Measurements from ENCODE around the gene PALS1.

DNA sequence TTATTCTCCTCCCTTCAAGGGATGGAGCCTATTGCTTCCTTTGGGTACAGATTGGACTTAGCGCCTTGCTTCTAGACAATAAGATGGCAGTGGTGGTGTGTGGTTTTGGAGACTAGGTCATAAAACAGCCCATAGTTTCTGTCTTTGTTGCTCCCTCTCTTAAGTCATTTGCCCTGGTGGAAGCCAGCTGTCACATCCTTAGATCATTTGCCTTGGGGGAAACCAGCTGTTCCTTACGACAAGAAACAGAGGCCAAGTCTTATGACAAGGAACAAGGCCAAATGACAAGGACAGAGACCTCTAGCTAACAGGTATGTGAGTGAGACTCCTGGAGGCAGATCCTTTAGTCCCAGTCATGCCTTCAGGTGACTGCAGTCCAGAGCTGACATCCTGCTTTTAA is 9.2 kb upstream of the PALS1 start:
- TF ChIP-seq, protein P1, sequence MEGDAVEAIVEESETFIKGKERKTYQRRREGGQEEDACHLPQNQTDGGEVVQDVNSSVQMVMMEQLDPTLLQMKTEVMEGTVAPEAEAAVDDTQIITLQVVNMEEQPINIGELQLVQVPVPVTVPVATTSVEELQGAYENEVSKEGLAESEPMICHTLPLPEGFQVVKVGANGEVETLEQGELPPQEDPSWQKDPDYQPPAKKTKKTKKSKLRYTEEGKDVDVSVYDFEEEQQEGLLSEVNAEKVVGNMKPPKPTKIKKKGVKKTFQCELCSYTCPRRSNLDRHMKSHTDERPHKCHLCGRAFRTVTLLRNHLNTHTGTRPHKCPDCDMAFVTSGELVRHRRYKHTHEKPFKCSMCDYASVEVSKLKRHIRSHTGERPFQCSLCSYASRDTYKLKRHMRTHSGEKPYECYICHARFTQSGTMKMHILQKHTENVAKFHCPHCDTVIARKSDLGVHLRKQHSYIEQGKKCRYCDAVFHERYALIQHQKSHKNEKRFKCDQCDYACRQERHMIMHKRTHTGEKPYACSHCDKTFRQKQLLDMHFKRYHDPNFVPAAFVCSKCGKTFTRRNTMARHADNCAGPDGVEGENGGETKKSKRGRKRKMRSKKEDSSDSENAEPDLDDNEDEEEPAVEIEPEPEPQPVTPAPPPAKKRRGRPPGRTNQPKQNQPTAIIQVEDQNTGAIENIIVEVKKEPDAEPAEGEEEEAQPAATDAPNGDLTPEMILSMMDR (conservative IDR thresholded peaks at IDR 0.05) = no peak
- TF ChIP-seq ZFX (IDR thresholded peaks at IDR 0.05) = no peak

Measured in C4-2B (cell line).